MM.1S (cell line): ENCODE results near the gene ARHGAP42.

Experiments used
- CTCF ChIP-seq: fragments of 300-600 bp; sonication (generic); IDR thresholded peaks from 2 replicates; pipeline ENCODE4 v1.5.1; 2016; ENCODE audit warnings: antibody characterized with exemption, low read length, mixed read lengths
- EZH2 ChIP-seq: fragments of 300-600 bp; sonication (generic); optimal IDR thresholded peaks from 2 replicates; pipeline ENCODE3; 2017; ENCODE audit warnings: low read depth, mild to moderate bottlenecking, antibody characterized with exemption, low read length, mixed read lengths
- EZH2phosphoT487 ChIP-seq: fragments of 300-600 bp; sonication (generic); IDR thresholded peaks from 2 replicates; pipeline ENCODE4 v1.6.1; 2018; ENCODE audit warnings: antibody characterized with exemption, low read length

- TF ChIP-seq EZH2 (no peak), CTCF (peak; percentile 24), EZH2phosphoT487 (no peak)
Observed at GRCh38 chr11:100827934-100828661, 141.0 kb downstream of the ARHGAP42 start.
